Mesendoderm (in vitro differentiated cells): Measurements from ENCODE around the gene MAVS.

Experiments used
- DNase-seq: peaks from one replicate; pipeline ENCODE4 v3.0.0; 2013
- H2AK5ac ChIP-seq: 2 replicates; pipeline ENCODE4 v1.6.1; 2013; ENCODE audit warnings: low read length, inconsistent platforms
- H2BK120ac ChIP-seq: 2 replicates; pipeline ENCODE4 v1.6.1; 2013; ENCODE audit warnings: low read depth, mild to moderate bottlenecking, low read length, moderate library complexity, mixed read lengths
- H2BK15ac ChIP-seq: replicated peaks from 2 replicates; pipeline ENCODE4 v1.6.1; 2013; ENCODE audit warnings: low read depth, mild to moderate bottlenecking, moderate library complexity
- H2BK5ac ChIP-seq: 2 replicates; pipeline ENCODE4 v1.6.1; 2013; ENCODE audit warnings: low read length, inconsistent platforms
- H3K18ac ChIP-seq: 2 replicates; pipeline ENCODE4 v1.6.1; 2013; ENCODE audit warnings: mild to moderate bottlenecking, low read length, mixed read lengths
- H3K23ac ChIP-seq: one replicate; pipeline ENCODE4 v1.6.1; 2013; ENCODE audit warnings: low read length
- H3K27ac ChIP-seq: 2 replicates; pipeline ENCODE4 v1.5.1; 2013; ENCODE audit warnings: low read depth, mild to moderate bottlenecking, inconsistent platforms, low read length, moderate library complexity
- H3K27me3 ChIP-seq: 2 replicates; pipeline ENCODE4 v1.6.1; 2013; ENCODE audit warnings: low read length, control low read depth, mild to moderate bottlenecking, inconsistent platforms; ENCODE audit not compliant: insufficient read depth, poor library complexity
- H3K36me3 ChIP-seq: 2 replicates; pipeline ENCODE4 v1.6.1; 2013; ENCODE audit warnings: low read length, inconsistent platforms; ENCODE audit not compliant: control insufficient read depth, insufficient read depth
- H3K4ac ChIP-seq: one replicate; pipeline ENCODE4 v1.6.1; 2013; ENCODE audit warnings: low read depth, mild to moderate bottlenecking, low read length, moderate library complexity
- H3K4me1 ChIP-seq: 2 replicates; pipeline ENCODE4 v1.6.1; 2013; ENCODE audit warnings: low read depth, low read length, inconsistent platforms; ENCODE audit not compliant: control insufficient read depth
- H3K4me2 ChIP-seq: 2 replicates; pipeline ENCODE4 v1.6.1; 2013; ENCODE audit warnings: low read length
- H3K4me3 ChIP-seq: 2 replicates; pipeline ENCODE4 v1.5.1; 2013; ENCODE audit warnings: mild to moderate bottlenecking, low read length
- H3K56ac ChIP-seq: one replicate; pipeline ENCODE4 v1.6.1; 2013; ENCODE audit warnings: low read length
- H3K79me1 ChIP-seq: 2 replicates; pipeline ENCODE4 v1.6.1; 2013; ENCODE audit warnings: low read length, inconsistent platforms
- H3K79me2 ChIP-seq: 2 replicates; pipeline ENCODE4 v1.6.1; 2013; ENCODE audit warnings: mild to moderate bottlenecking, low read length; ENCODE audit not compliant: control insufficient read depth, insufficient read depth
- H3K9ac ChIP-seq: 2 replicates; pipeline ENCODE4 v1.6.1; 2013; ENCODE audit warnings: low read length, inconsistent platforms
- H4K5ac ChIP-seq: one replicate; pipeline ENCODE4 v1.6.1; 2013; ENCODE audit warnings: low read length
- H4K8ac ChIP-seq: one replicate; pipeline ENCODE4 v1.6.1; 2013; ENCODE audit warnings: low read depth, mild to moderate bottlenecking, control low read depth, low read length, moderate library complexity
- WGBS: extraction: QIAGEN DNeasy Blood & Tissue Kit; methylation state at CpG from one replicate; pipeline ENCODE4 v1.1.7; 2013; ENCODE audit warnings: low lambda C conversion rate, missing lambda C conversion rate; ENCODE audit not compliant: insufficient coverage; ENCODE audit errors: extremely low coverage; 5-methylcytosine and 5-hydroxymethylcytosine counted together

Gene MAVS

GRCh38 chr20:3922223-3922982 is 75.8 kb downstream of the MAVS start:
- no peak overlapping the region for H3K9ac ChIP-seq
- WGBS: no CpG with 5 or more reads among the region's 13 CpGs
- no peak overlapping the region for H2BK5ac ChIP-seq
- H3K18ac ChIP-seq: no peak overlapping the region
- no peak overlapping the region for H2BK120ac ChIP-seq
- no peak overlapping the region for H3K27ac ChIP-seq
- DNase-seq: no peak
- H3K27me3 ChIP-seq: no peaks in the 10 kb centered on the region
- H3K79me2 ChIP-seq: peaks cover 24% of the 10 kb centered on the region
- no peak overlapping the region for H2BK15ac ChIP-seq
- no peak overlapping the region for H4K8ac ChIP-seq
- no peak overlapping the region for H4K5ac ChIP-seq
- no peak overlapping the region for H2AK5ac ChIP-seq
- H3K56ac ChIP-seq: no peak overlapping the region
- peaks cover 19% of the 10 kb centered on the region for H3K79me1 ChIP-seq
- peaks cover 11% of the 10 kb centered on the region for H3K36me3 ChIP-seq
- no peak overlapping the region for H3K23ac ChIP-seq
- H3K4me1 ChIP-seq: no peaks in the 10 kb centered on the region
- H3K4me2 ChIP-seq: no peak overlapping the region
- no peak overlapping the region for H3K4me3 ChIP-seq
- no peak overlapping the region for H3K4ac ChIP-seq

GRCh38 chr20:3922983-3923339 is 76.3 kb downstream of the MAVS start:
- Histone ChIP-seq H3K27ac (no peak overlapping the region), H3K18ac (no peak overlapping the region), H3K9ac (no peak overlapping the region), H4K5ac (no peak overlapping the region), H2BK5ac (no peak overlapping the region), H3K23ac (no peak overlapping the region), H3K79me1 (peaks cover 18% of the 10 kb centered on the region), H4K8ac (no peak overlapping the region), H3K27me3 (no peaks in the 10 kb centered on the region), H3K4me1 (no peaks in the 10 kb centered on the region), H3K79me2 (peaks cover 22% of the 10 kb centered on the region), H3K36me3 (peaks cover 11% of the 10 kb centered on the region), H2BK120ac (no peak overlapping the region), H2AK5ac (no peak overlapping the region), H3K4ac (no peak overlapping the region), H3K4me2 (no peak overlapping the region), H3K56ac (no peak overlapping the region), H2BK15ac (no peak overlapping the region), H3K4me3 (no peak overlapping the region)
- no peak for DNase-seq
- no CpG with 5 or more reads among the region's 4 CpGs for WGBS

- H3K79me1 ChIP-seq: peaks cover 14% of the 10 kb centered on the region
- no peaks in the 10 kb centered on the region for H3K4me1 ChIP-seq
- no peak overlapping the region for H4K8ac ChIP-seq
- H2AK5ac ChIP-seq: no peak overlapping the region
- H2BK120ac ChIP-seq: no peak overlapping the region
- no peak overlapping the region for H2BK15ac ChIP-seq
- no peak overlapping the region for H3K4me2 ChIP-seq
- WGBS: no CpG with 5 or more reads among the region's 2 CpGs
- H2BK5ac ChIP-seq: no peak overlapping the region
- H3K79me2 ChIP-seq: peaks cover 15% of the 10 kb centered on the region
- no peaks in the 10 kb centered on the region for H3K27me3 ChIP-seq
- no peak overlapping the region for H3K27ac ChIP-seq
- H3K9ac ChIP-seq: no peak overlapping the region
- no peak overlapping the region for H3K23ac ChIP-seq
- H4K5ac ChIP-seq: no peak overlapping the region
- H3K56ac ChIP-seq: no peak overlapping the region
- DNase-seq: no peak
- H3K4ac ChIP-seq: no peak overlapping the region
- no peak overlapping the region for H3K18ac ChIP-seq
- no peak overlapping the region for H3K4me3 ChIP-seq
- H3K36me3 ChIP-seq: peaks cover 9% of the 10 kb centered on the region
Observed at GRCh38 chr20:3923818-3924217, 77.2 kb downstream of the MAVS start.

- peaks cover 9% of the 10 kb centered on the region for H3K36me3 ChIP-seq
- H2BK120ac ChIP-seq: no peak overlapping the region
- peaks cover 14% of the 10 kb centered on the region for H3K79me1 ChIP-seq
- no peak overlapping the region for H3K9ac ChIP-seq
- H3K27me3 ChIP-seq: no peaks in the 10 kb centered on the region
- H3K4ac ChIP-seq: no peak overlapping the region
- no peak overlapping the region for H3K4me3 ChIP-seq
- no peak for DNase-seq
- H3K18ac ChIP-seq: no peak overlapping the region
- no peak overlapping the region for H4K8ac ChIP-seq
- no peak overlapping the region for H3K56ac ChIP-seq
- H3K27ac ChIP-seq: no peak overlapping the region
- peaks cover 13% of the 10 kb centered on the region for H3K79me2 ChIP-seq
- no peak overlapping the region for H2AK5ac ChIP-seq
- no peaks in the 10 kb centered on the region for H3K4me1 ChIP-seq
- no peak overlapping the region for H3K4me2 ChIP-seq
- H2BK5ac ChIP-seq: no peak overlapping the region
- no peak overlapping the region for H2BK15ac ChIP-seq
- no peak overlapping the region for H4K5ac ChIP-seq
- no peak overlapping the region for H3K23ac ChIP-seq
- WGBS: no CpG with 5 or more reads among the region's 13 CpGs
Observed at GRCh38 chr20:3924304-3925112, 77.9 kb downstream of the MAVS start.

GRCh38 chr20:3925113-3925695 is 78.6 kb downstream of the MAVS start:
- H4K8ac ChIP-seq: no peak overlapping the region
- no peak overlapping the region for H4K5ac ChIP-seq
- no peak overlapping the region for H3K27ac ChIP-seq
- peaks cover 14% of the 10 kb centered on the region for H3K79me1 ChIP-seq
- no peak overlapping the region for H3K4me2 ChIP-seq
- no peak overlapping the region for H3K4ac ChIP-seq
- no peaks in the 10 kb centered on the region for H3K27me3 ChIP-seq
- no CpG with 5 or more reads among the region's 11 CpGs for WGBS
- H2BK15ac ChIP-seq: no peak overlapping the region
- H3K4me3 ChIP-seq: no peak overlapping the region
- no peak overlapping the region for H3K56ac ChIP-seq
- no peak overlapping the region for H3K18ac ChIP-seq
- peaks cover 13% of the 10 kb centered on the region for H3K79me2 ChIP-seq
- peaks cover 9% of the 10 kb centered on the region for H3K36me3 ChIP-seq
- no peak overlapping the region for H2BK5ac ChIP-seq
- H3K9ac ChIP-seq: no peak overlapping the region
- no peak overlapping the region for H2BK120ac ChIP-seq
- H3K4me1 ChIP-seq: no peaks in the 10 kb centered on the region
- no peak overlapping the region for H3K23ac ChIP-seq
- no peak for DNase-seq
- no peak overlapping the region for H2AK5ac ChIP-seq
